ENCODE measurements around the gene SPECC1. TPM values are rescaled to one million over a fixed set of nuclear protein-coding genes. Genes with fewer than 3 reads are reported as not detected.
"Not testable (repeated sequence)": the region's sequence is repeated elsewhere in the genome, so short reads cannot be mapped to it uniquely, and the experiment has no call there.

SPECC1 gene
- total and polyA plus RNA-seq, 2 donors (not counting 3 experiments of a cell fraction or from before 2014, with no cell fraction given), result 5.3 to 20.4 TPM

- H3K9me1 ChIP-seq (replicated peaks; ENCODE audit: control insufficient read depth, extremely low read depth, insufficient read depth, low read length), result no peaks in the 10 kb centered on the region
- intact Hi-C loops (cut with micrococcal nuclease), result no loop called here
- TF ChIP-seq MAX (IDR thresholded peaks at IDR 0.05; ENCODE audit: insufficient read depth, insufficient read length) (no peak), POLR2AphosphoS5 (IDR thresholded peaks at IDR 0.05; ENCODE audit: insufficient read depth, low read depth, low read length) (no peak), FOS (IDR thresholded peaks at IDR 0.05; ENCODE audit: borderline replicate concordance, insufficient read depth, low read length) (no peak), POLR2A (IDR thresholded peaks at IDR 0.05; ENCODE audit: low read depth, low read length) (no peak)
- no peak overlapping the region for H3K27ac ChIP-seq (ENCODE audit: insufficient read depth, low read depth, low read length)
- no peak overlapping the region for H3K4me2 ChIP-seq (ENCODE audit: insufficient read depth, low read length)
- CTCF ChIA-PET, result interaction anchor here (1.1 to 3.0 kb wide), 3 partner anchors 8 to 114 kb away, joined by 4 to 12 read pairs (median 6); no protein-coding TSS in a partner anchor
- DNase-seq (ENCODE audit: low read depth, low spot score), result no peak
- dilution Hi-C loops (cut with MboI; ENCODE audit: extremely low pct_ligation_motif_present, low sequenced_read_pairs), result no loop called here
- H4K20me1 ChIP-seq (replicated peaks; ENCODE audit: control insufficient read depth, extremely low read depth, insufficient read depth, low read length), result no peaks in the 10 kb centered on the region
- no peaks in the 10 kb centered on the region for H3K36me3 ChIP-seq (ENCODE audit: control insufficient read depth in 2 of 2, extremely low read depth in 1 of 2, insufficient read depth in 2 of 2, low read length in 2 of 2)
- BruUV-seq (replicated peaks), result no TSS peak
- H3K4me3 ChIP-seq (replicated peaks in 1 of 3; ENCODE audit: insufficient read depth in 1 of 3, low read depth in 1 of 3, low read length in 3 of 3), result no peak overlapping the region
- H3K79me2 ChIP-seq (ENCODE audit: control insufficient read depth, insufficient read depth, low read length), result no peaks in the 10 kb centered on the region
- no peak for FAIRE-seq
- no peak overlapping the region for H3K9ac ChIP-seq (replicated peaks; ENCODE audit: extremely low read depth, insufficient read depth, low read length)
- H3K9me3 ChIP-seq (replicated peaks; ENCODE audit: control insufficient read depth, insufficient read depth, low read length), result no peaks in the 10 kb centered on the region
- POLR2A ChIA-PET, result no interaction called here
- no peaks in the 10 kb centered on the region for H3K27me3 ChIP-seq (ENCODE audit: control insufficient read depth in 2 of 2, insufficient read depth in 2 of 2, low read length in 2 of 2)
- H3K4me1 ChIP-seq (ENCODE audit: control insufficient read depth, extremely low read depth, insufficient read depth, low read length), result no peaks in the 10 kb centered on the region
- H2AFZ ChIP-seq (ENCODE audit: low read depth, low read length), result no peak overlapping the region
Observed at GRCh38 chr17:20236578-20237227, 227.5 kb downstream of the SPECC1 start.

- H3K4me2 ChIP-seq (ENCODE audit: insufficient read depth, low read length); H3K4me3 ChIP-seq (replicated peaks in 1 of 3; ENCODE audit: insufficient read depth in 1 of 3, low read depth in 1 of 3, low read length in 3 of 3); CTCF ChIA-PET; H2AFZ ChIP-seq (ENCODE audit: low read depth, low read length); H3K27ac ChIP-seq (ENCODE audit: insufficient read depth, low read depth, low read length); DNase-seq (ENCODE audit: low read depth, low spot score); BruUV-seq (replicated peaks); H3K9ac ChIP-seq (replicated peaks; ENCODE audit: extremely low read depth, insufficient read depth, low read length); H3K36me3 ChIP-seq (ENCODE audit: control insufficient read depth in 2 of 2, extremely low read depth in 1 of 2, insufficient read depth in 2 of 2, low read length in 2 of 2); H4K20me1 ChIP-seq (replicated peaks; ENCODE audit: control insufficient read depth, extremely low read depth, insufficient read depth, low read length); H3K79me2 ChIP-seq (ENCODE audit: control insufficient read depth, insufficient read depth, low read length); FAIRE-seq; H3K27me3 ChIP-seq (ENCODE audit: control insufficient read depth in 2 of 2, insufficient read depth in 2 of 2, low read length in 2 of 2); dilution Hi-C loops (cut with MboI; ENCODE audit: extremely low pct_ligation_motif_present, low sequenced_read_pairs); H3K9me1 ChIP-seq (replicated peaks; ENCODE audit: control insufficient read depth, extremely low read depth, insufficient read depth, low read length); H3K9me3 ChIP-seq (replicated peaks; ENCODE audit: control insufficient read depth, insufficient read depth, low read length); POLR2A ChIA-PET; H3K4me1 ChIP-seq (ENCODE audit: control insufficient read depth, extremely low read depth, insufficient read depth, low read length); intact Hi-C loops (cut with micrococcal nuclease): not testable (repeated sequence)
Observed at GRCh38 chr17:20239776-20240175, 230.6 kb downstream of the SPECC1 start.
